ENCODE data around the gene RABAC1. TPM values are rescaled to one million over a fixed set of nuclear protein-coding genes. Genes with fewer than 3 reads are reported as not detected.

RABAC1 gene
- total RNA-seq, 2 experiments from 2014 or later: 171 to 191 TPM

- DNase-seq (ENCODE audit: low spot score): no peak
- no peak for TF ChIP-seq CTCF (conservative IDR thresholded peaks at IDR 0.05; ENCODE audit: low read length)
- TF ChIP-seq EZH2phosphoT487 (IDR thresholded peaks at IDR 0.05; ENCODE audit: borderline replicate concordance, low read depth, low read length): no peak
- ChIA-PET POLR2A (interaction anchor here (0.6 kb wide), 2 partner anchors 55 to 1255 kb away, joined by 3 to 4 read pairs; no protein-coding TSS in a partner anchor), CTCF (ENCODE audit: unreplicated experiment) (no interaction called here)
- Histone ChIP-seq H3K36me3 (ENCODE audit: insufficient read depth, low read length) (peaks cover 34% of the 10 kb centered on the region), H4K20me1 (ENCODE audit: insufficient read depth, low read length) (no peaks in the 10 kb centered on the region), H3K27ac (ENCODE audit: low read depth, low read length, poor library complexity, severe bottlenecking) (no peak overlapping the region), H3K4me3 (ENCODE audit: low read depth, low read length, poor library complexity, severe bottlenecking) (no peak overlapping the region), H3K9me3 (ENCODE audit: low read length) (no peaks in the 10 kb centered on the region), H3K79me2 (ENCODE audit: insufficient read depth, low read depth, low read length) (no peaks in the 10 kb centered on the region), H3K9me2 (ENCODE audit: insufficient read depth, low read length) (no peaks in the 10 kb centered on the region), H3K4me1 (ENCODE audit: insufficient read depth, low read length, poor library complexity, severe bottlenecking) (peaks cover 11% of the 10 kb centered on the region), H2AFZ (ENCODE audit: low read length) (no peak overlapping the region), H3K4me2 (ENCODE audit: low read length) (no peak overlapping the region)
- intact Hi-C loops (cut with micrococcal nuclease; ENCODE audit: unreplicated experiment): no loop called here
- no TSS peak for BruUV-seq (replicated peaks)
These were observed 29.8 kb upstream of the RABAC1 start for GRCh38 chr19:41988947-41989346.

- Histone ChIP-seq H4K20me1 (ENCODE audit: insufficient read depth, low read length) (no peaks in the 10 kb centered on the region), H3K4me1 (ENCODE audit: insufficient read depth, low read length, poor library complexity, severe bottlenecking) (no peaks in the 10 kb centered on the region), H3K9me3 (ENCODE audit: low read length) (no peaks in the 10 kb centered on the region), H3K36me3 (ENCODE audit: insufficient read depth, low read length) (peaks cover 34% of the 10 kb centered on the region), H2AFZ (ENCODE audit: low read length) (no peak overlapping the region), H3K9me2 (ENCODE audit: insufficient read depth, low read length) (no peaks in the 10 kb centered on the region), H3K27ac (ENCODE audit: low read depth, low read length, poor library complexity, severe bottlenecking) (no peak overlapping the region), H3K4me2 (ENCODE audit: low read length) (no peak overlapping the region), H3K4me3 (ENCODE audit: low read depth, low read length, poor library complexity, severe bottlenecking) (no peak overlapping the region), H3K79me2 (ENCODE audit: insufficient read depth, low read depth, low read length) (no peaks in the 10 kb centered on the region)
- POLR2A ChIA-PET: no interaction called here
- TF ChIP-seq EZH2phosphoT487 (IDR thresholded peaks at IDR 0.05; ENCODE audit: borderline replicate concordance, low read depth, low read length) (no peak), CTCF (conservative IDR thresholded peaks at IDR 0.05; ENCODE audit: low read length) (no peak)
- BruUV-seq (replicated peaks): no TSS peak
- no peak for DNase-seq (ENCODE audit: low spot score)
- intact Hi-C loops (cut with micrococcal nuclease; ENCODE audit: unreplicated experiment): no loop called here
- CTCF ChIA-PET (ENCODE audit: unreplicated experiment): interaction anchor here (0.6 kb wide), 1 partner anchor 54 kb away, joined by 3 read pairs; no protein-coding TSS in a partner anchor
These were observed 28.2 kb upstream of the RABAC1 start for GRCh38 chr19:41987141-41987860.

GRCh38 chr19:41984961-41985360, 25.8 kb upstream of the RABAC1 start:
- Histone ChIP-seq H3K27ac (ENCODE audit: low read depth, low read length, poor library complexity, severe bottlenecking) (no peak overlapping the region), H3K9me3 (ENCODE audit: low read length) (no peaks in the 10 kb centered on the region), H3K36me3 (ENCODE audit: insufficient read depth, low read length) (peaks cover 51% of the 10 kb centered on the region), H3K4me1 (ENCODE audit: insufficient read depth, low read length, poor library complexity, severe bottlenecking) (no peaks in the 10 kb centered on the region), H3K4me2 (ENCODE audit: low read length) (no peak overlapping the region), H2AFZ (ENCODE audit: low read length) (no peak overlapping the region), H3K9me2 (ENCODE audit: insufficient read depth, low read length) (no peaks in the 10 kb centered on the region), H4K20me1 (ENCODE audit: insufficient read depth, low read length) (no peaks in the 10 kb centered on the region), H3K4me3 (ENCODE audit: low read depth, low read length, poor library complexity, severe bottlenecking) (no peak overlapping the region), H3K79me2 (ENCODE audit: insufficient read depth, low read depth, low read length) (no peaks in the 10 kb centered on the region)
- no TSS peak for BruUV-seq (replicated peaks)
- POLR2A ChIA-PET: no interaction called here
- no peak for DNase-seq (ENCODE audit: low spot score)
- CTCF ChIA-PET (ENCODE audit: unreplicated experiment): no interaction called here
- TF ChIP-seq EZH2phosphoT487 (IDR thresholded peaks at IDR 0.05; ENCODE audit: borderline replicate concordance, low read depth, low read length) (no peak), CTCF (conservative IDR thresholded peaks at IDR 0.05; ENCODE audit: low read length) (no peak)
- intact Hi-C loops (cut with micrococcal nuclease; ENCODE audit: unreplicated experiment): no loop called here

Data from OCI-LY7 (cell line).